GM12878 (cell line): ENCODE measurements around the gene NMRK2. TPM values are rescaled to one million over a fixed set of nuclear protein-coding genes. Genes with fewer than 3 reads are reported as not detected.

Experiments used
- ATAC-seq: fragments of 200-7000 bp; cut with Tn5 transposase; 3 replicates; pipeline ENCODE4 v1.9.1; 2020; ENCODE audit warnings: mild to moderate bottlenecking, moderate library complexity
- BruUV-seq: library from RNA; stranded (reverse); fragments of 400-500 nt; replicated peaks from 2 replicates; lab custom pipeline; 2021; lab: Mats Ljungman, UMichigan
- CTCF ChIA-PET: fragments of 300-600 bp; sonication (Branson Sonifier 250); formaldehyde crosslinking; extraction: SDS; loops from one replicate; lab custom pipeline; 2021; ENCODE audit warnings: inconsistent platforms; lab: Yijun Ruan, JAX
- POLR2A ChIA-PET: fragments of 350-600 bp; formaldehyde crosslinking; extraction: SDS; loops from one replicate; lab custom pipeline; 2021; ENCODE audit warnings: inconsistent platforms; lab: Charles Lee
- RAD21 ChIA-PET: fragments of 300-600 bp; sonication (Branson Sonifier 250); formaldehyde crosslinking; loops from one replicate; lab custom pipeline; 2023; ENCODE audit warnings: antibody characterized with exemption; ENCODE audit not compliant: unreplicated experiment; lab: Charles Lee
- SMC1A ChIA-PET: fragments of 300-600 bp; sonication (Branson Sonifier 250); formaldehyde crosslinking; loops from one replicate; lab custom pipeline; 2023; ENCODE audit not compliant: unreplicated experiment, uncharacterized antibody; lab: Charles Lee
- DNase-seq: peaks from one replicate; pipeline ENCODE4 v3.0.0-alpha.2; 2011; ENCODE audit warnings: low read depth, low spot score
- FAIRE-seq: peaks from 3 replicates; lab custom pipeline; 2011; peaks lifted over from hg19 to GRCh38; lab: Jason Lieb, UNC
- H2AFZ ChIP-seq: 2 replicates; pipeline ENCODE4 v1.6.0; 2011; ENCODE audit warnings: low read depth, low read length, control low read depth; ENCODE audit not compliant: control insufficient read depth
- H3K27ac ChIP-seq: 2 replicates; pipeline ENCODE4 v1.5.1; 2011; ENCODE audit warnings: control low read depth; ENCODE audit not compliant: control insufficient read depth, insufficient read depth
- H3K27me3 ChIP-seq, 2 experiments: replicated peaks in 1 of 2; 2 replicates each; pipeline versions ENCODE4 v1.6.0 to v1.6.1; 2011; ENCODE audit warnings: low read length in 1 of 2; ENCODE audit not compliant: control insufficient read depth in 2 of 2, insufficient read depth in 2 of 2
- H3K36me3 ChIP-seq, 2 experiments: 2 replicates each; pipeline ENCODE4 v1.5.1; 2011; ENCODE audit warnings: low read length in 1 of 2; ENCODE audit not compliant: control insufficient read depth in 2 of 2, insufficient read depth in 2 of 2
- H3K4me1 ChIP-seq: 2 replicates; pipeline ENCODE4 v1.6.1; 2011; ENCODE audit warnings: mild to moderate bottlenecking, low read length, moderate library complexity, mixed read lengths; ENCODE audit not compliant: control insufficient read depth, insufficient read depth
- H3K4me2 ChIP-seq: 2 replicates; pipeline ENCODE4 v1.6.0; 2011; ENCODE audit warnings: control low read depth; ENCODE audit not compliant: control insufficient read depth, insufficient read depth
- H3K4me3 ChIP-seq: fragments of 200-600 bp; sonication (generic); 2 replicates; pipeline ENCODE4 v1.5.1; 2016
- H3K79me2 ChIP-seq: 2 replicates; pipeline ENCODE4 v1.6.0; 2011; ENCODE audit warnings: low read length; ENCODE audit not compliant: control insufficient read depth, insufficient read depth
- H3K9ac ChIP-seq: 2 replicates; pipeline ENCODE4 v1.8.0; 2011; ENCODE audit warnings: low read length, control low read depth, mixed read lengths; ENCODE audit not compliant: control insufficient read depth, insufficient read depth
- H3K9me3 ChIP-seq: replicated peaks from 3 replicates; pipeline ENCODE4 v1.5.1; 2011; ENCODE audit warnings: mild to moderate bottlenecking, low read length; ENCODE audit not compliant: control insufficient read depth, insufficient read depth
- H4K20me1 ChIP-seq: 2 replicates; pipeline ENCODE4 v1.6.0; 2011; ENCODE audit not compliant: control insufficient read depth, insufficient read depth
- CHD2 ChIP-seq: IDR thresholded peaks from 2 replicates; pipeline ENCODE4 v1.6.1; 2011; ENCODE audit warnings: low read depth, low read length, improper control_type of control experiment, borderline replicate concordance
- ESRRA ChIP-seq: IDR thresholded peaks from 2 replicates; pipeline ENCODE4 v1.6.1; 2012; ENCODE audit warnings: mild to moderate bottlenecking, low read length, improper control_type of control experiment
- IKZF2 ChIP-seq, 2 experiments: fragments of 450-650 bp; IDR thresholded peaks; 2 replicates each; pipeline ENCODE4 v1.6.1; 2017; ENCODE audit warnings: mild to moderate bottlenecking in 2 of 2, moderate library complexity in 2 of 2
- MXI1 ChIP-seq: fragments of 150-350 bp; IDR thresholded peaks from 2 replicates; pipeline ENCODE4 v1.6.1; 2011; ENCODE audit warnings: low read depth, mild to moderate bottlenecking, inconsistent platforms, low read length, improper control_type of control experiment
- MYC ChIP-seq: IDR thresholded peaks from 2 replicates; pipeline ENCODE4 v1.6.1; 2011; ENCODE audit warnings: mild to moderate bottlenecking, low read length, moderate library complexity, inconsistent platforms; ENCODE audit not compliant: insufficient read depth, insufficient replicate concordance, insufficient read length, severe bottlenecking
- NBN ChIP-seq: fragments of 450-650 bp; IDR thresholded peaks from 2 replicates; pipeline ENCODE4 v1.6.1; 2016
- NR2C1 ChIP-seq: fragments of 450-650 bp; IDR thresholded peaks from 2 replicates; pipeline ENCODE4 v1.6.1; 2017; ENCODE audit warnings: antibody characterized with exemption, mild to moderate bottlenecking, moderate library complexity
- RCOR1 ChIP-seq: conservative IDR thresholded peaks from 2 replicates; pipeline ENCODE4 v1.6.1; 2012; ENCODE audit warnings: low read depth, low read length, improper control_type of control experiment
- SIX5 ChIP-seq: IDR thresholded peaks from 2 replicates; pipeline ENCODE4 v1.6.1; 2011; ENCODE audit warnings: mild to moderate bottlenecking, low read depth, low read length, moderate library complexity; ENCODE audit not compliant: severe bottlenecking
- SMAD1 ChIP-seq: fragments of 450-650 bp; IDR thresholded peaks from 2 replicates; pipeline ENCODE4 v1.6.1; 2018; ENCODE audit warnings: mild to moderate bottlenecking, low read depth; ENCODE audit not compliant: partially characterized antibody
- SMC3 ChIP-seq: IDR thresholded peaks from 2 replicates; pipeline ENCODE4 v1.6.1; 2011; ENCODE audit warnings: low read length, improper control_type of control experiment, borderline replicate concordance
- SUPT20H ChIP-seq: IDR thresholded peaks from 2 replicates; pipeline ENCODE4 v1.6.1; 2011; ENCODE audit warnings: low read depth, mild to moderate bottlenecking, low read length, moderate library complexity, borderline replicate concordance; ENCODE audit not compliant: control insufficient read depth
- ZNF207 ChIP-seq: fragments of 450-650 bp; IDR thresholded peaks from 2 replicates; pipeline ENCODE4 v1.6.1; 2014; ENCODE audit warnings: antibody characterized with exemption, mild to moderate bottlenecking, borderline replicate concordance
- WGBS: methylation state at CpG from one replicate; pipeline ENCODE4 v1.1.6; 2016; ENCODE audit warnings: low lambda C conversion rate; ENCODE audit not compliant: insufficient replicate concordance, insufficient coverage; ENCODE audit errors: missing lambda C conversion rate; 5-methylcytosine and 5-hydroxymethylcytosine counted together
- in situ Hi-C: fragments of 300-500 bp; cut with MboI; formaldehyde crosslinking; loops from 9 replicates; pipeline ENCODE4 v1.14.3; 2018; ENCODE audit warnings: mixed read lengths
- intact Hi-C: fragments of 100-400 bp; cut with micrococcal nuclease; formaldehyde crosslinking; loops from one replicate; pipeline ENCODE4 v1.14.2; 2022; ENCODE audit not compliant: unreplicated experiment
- polyA plus RNA-seq, 11 experiments: library from polyadenylated mRNA; depleted of rRNA in 4 of 11; unstranded in 6 of 11; stranded (reverse) in 5 of 11; fragments of >200 nt; fragmentation: Nextera tagmentation in 4 of 11; fragmentation: Illumina TruSeq in 1 of 11; extraction: Ambion mirVana in 4 of 11; extraction: Trizol in 1 of 11; gene quantifications; 1 replicate in 1 of 11; 2 replicates in 10 of 11; pipeline versions ENCODE4 v1.2.1 to v1.2.3, GENCODE V29; 2011 to 2016; ENCODE audit warnings: inconsistent platforms in 2 of 11, missing spikeins in 2 of 11, low read depth in 1 of 11
- total RNA-seq, 4 experiments: library from RNA; depleted of rRNA in 3 of 4; stranded (reverse); fragments of >200 nt in 3 of 4; fragmentation: Illumina TruSeq in 1 of 4; extraction: Trizol in 1 of 4; gene quantifications; 2 replicates each; pipeline versions ENCODE4 v1.2.1 to v1.2.3, GENCODE V29; 2013 to 2021
- TF ChIP-seq, protein P1 (sequence below): fragments of 450-650 bp; IDR thresholded peaks from 2 replicates; pipeline ENCODE4 v1.6.1; 2017; ENCODE audit warnings: mild to moderate bottlenecking, low read depth, inconsistent platforms; ENCODE audit not compliant: poor library complexity, severe bottlenecking
- TF ChIP-seq, protein P2 (sequence below): fragments of 450-650 bp; IDR thresholded peaks from 2 replicates; pipeline ENCODE4 v1.6.1; 2017; ENCODE audit warnings: low read depth, mild to moderate bottlenecking, moderate library complexity
- TF ChIP-seq, protein P3 (sequence below): fragments of 450-650 bp; formaldehyde crosslinking; IDR thresholded peaks from 2 replicates; pipeline ENCODE4 v1.4.0; 2022; ENCODE audit warnings: mild to moderate bottlenecking, moderate library complexity
- TF ChIP-seq, protein P4 (sequence below): fragments of 150-350 bp; IDR thresholded peaks from 2 replicates; pipeline ENCODE4 v1.6.1; 2014; ENCODE audit warnings: mild to moderate bottlenecking, low read depth, low read length

Gene NMRK2
- total and polyA plus RNA-seq, 10 of the 15 experiments (the other 5 are each of a cell fraction or from before 2014, with no cell fraction given), result 0.14 to 0.15 TPM; not detected in 8

DNA sequence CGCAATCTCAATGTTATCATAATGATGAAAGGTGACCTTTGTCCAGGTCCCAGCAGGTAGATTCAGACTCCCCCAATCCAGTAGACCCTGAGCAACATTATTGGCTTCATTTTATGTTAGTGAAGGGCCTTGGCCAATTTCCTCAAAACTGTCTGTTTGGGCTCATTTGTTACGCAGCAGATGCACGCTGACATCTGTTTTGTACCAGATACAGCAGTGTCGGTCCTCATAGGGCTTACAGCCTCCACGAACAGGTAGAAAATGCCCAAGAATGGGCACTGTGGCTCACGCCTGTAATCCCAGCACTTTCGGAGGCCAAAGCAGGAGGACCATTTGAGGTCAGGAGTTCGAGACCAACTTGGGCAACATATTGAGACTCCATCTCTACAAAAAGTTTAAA lies 13.1 kb upstream of the NMRK2 start:
- H3K27ac ChIP-seq, result no peak overlapping the region
- WGBS, result 46% methylated on average over 8 of the region's 8 CpGs
- H2AFZ ChIP-seq, result no peak overlapping the region
- H3K4me3 ChIP-seq, result no peak overlapping the region
- H3K9ac ChIP-seq, result no peak overlapping the region
- FAIRE-seq (no peak), ATAC-seq (no peak), DNase-seq (no peak)
- POLR2A ChIA-PET, result no interaction called here
- H3K79me2 ChIP-seq, result no peaks in the 10 kb centered on the region
- no peaks in the 10 kb centered on the region for H3K36me3 ChIP-seq
- H3K9me3 ChIP-seq, result peaks cover 3% of the 10 kb centered on the region; the same call in 1 of the 3 replicates
- H3K4me1 ChIP-seq, result no peaks in the 10 kb centered on the region
- no peak overlapping the region for H3K4me2 ChIP-seq
- CTCF ChIA-PET, result no interaction called here
- in situ Hi-C loops, result no loop called here
- intact Hi-C loops, result no loop called here
- SMC1A ChIA-PET, result no interaction called here
- RAD21 ChIA-PET, result no interaction called here
- H4K20me1 ChIP-seq, result no peaks in the 10 kb centered on the region
- H3K27me3 ChIP-seq, result no peaks in the 10 kb centered on the region
- no TSS peak for BruUV-seq
- TF ChIP-seq, protein P1, sequence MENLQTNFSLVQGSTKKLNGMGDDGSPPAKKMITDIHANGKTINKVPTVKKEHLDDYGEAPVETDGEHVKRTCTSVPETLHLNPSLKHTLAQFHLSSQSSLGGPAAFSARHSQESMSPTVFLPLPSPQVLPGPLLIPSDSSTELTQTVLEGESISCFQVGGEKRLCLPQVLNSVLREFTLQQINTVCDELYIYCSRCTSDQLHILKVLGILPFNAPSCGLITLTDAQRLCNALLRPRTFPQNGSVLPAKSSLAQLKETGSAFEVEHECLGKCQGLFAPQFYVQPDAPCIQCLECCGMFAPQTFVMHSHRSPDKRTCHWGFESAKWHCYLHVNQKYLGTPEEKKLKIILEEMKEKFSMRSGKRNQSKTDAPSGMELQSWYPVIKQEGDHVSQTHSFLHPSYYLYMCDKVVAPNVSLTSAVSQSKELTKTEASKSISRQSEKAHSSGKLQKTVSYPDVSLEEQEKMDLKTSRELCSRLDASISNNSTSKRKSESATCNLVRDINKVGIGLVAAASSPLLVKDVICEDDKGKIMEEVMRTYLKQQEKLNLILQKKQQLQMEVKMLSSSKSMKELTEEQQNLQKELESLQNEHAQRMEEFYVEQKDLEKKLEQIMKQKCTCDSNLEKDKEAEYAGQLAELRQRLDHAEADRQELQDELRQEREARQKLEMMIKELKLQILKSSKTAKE, result no peak
- TF ChIP-seq, protein P2, sequence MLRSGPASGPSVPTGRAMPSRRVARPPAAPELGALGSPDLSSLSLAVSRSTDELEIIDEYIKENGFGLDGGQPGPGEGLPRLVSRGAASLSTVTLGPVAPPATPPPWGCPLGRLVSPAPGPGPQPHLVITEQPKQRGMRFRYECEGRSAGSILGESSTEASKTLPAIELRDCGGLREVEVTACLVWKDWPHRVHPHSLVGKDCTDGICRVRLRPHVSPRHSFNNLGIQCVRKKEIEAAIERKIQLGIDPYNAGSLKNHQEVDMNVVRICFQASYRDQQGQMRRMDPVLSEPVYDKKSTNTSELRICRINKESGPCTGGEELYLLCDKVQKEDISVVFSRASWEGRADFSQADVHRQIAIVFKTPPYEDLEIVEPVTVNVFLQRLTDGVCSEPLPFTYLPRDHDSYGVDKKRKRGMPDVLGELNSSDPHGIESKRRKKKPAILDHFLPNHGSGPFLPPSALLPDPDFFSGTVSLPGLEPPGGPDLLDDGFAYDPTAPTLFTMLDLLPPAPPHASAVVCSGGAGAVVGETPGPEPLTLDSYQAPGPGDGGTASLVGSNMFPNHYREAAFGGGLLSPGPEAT, result no peak
- TF ChIP-seq IKZF2 (IDR thresholded peaks at IDR 0.05) (no peak), RCOR1 (no peak), MYC (no peak), MXI1 (no peak), ESRRA (no peak), SUPT20H (no peak), SIX5 (no peak), CHD2 (no peak), NR2C1 (no peak), NBN (no peak), SMC3 (no peak), SMAD1 (no peak), ZNF207 (no peak)
- TF ChIP-seq, protein P3, sequence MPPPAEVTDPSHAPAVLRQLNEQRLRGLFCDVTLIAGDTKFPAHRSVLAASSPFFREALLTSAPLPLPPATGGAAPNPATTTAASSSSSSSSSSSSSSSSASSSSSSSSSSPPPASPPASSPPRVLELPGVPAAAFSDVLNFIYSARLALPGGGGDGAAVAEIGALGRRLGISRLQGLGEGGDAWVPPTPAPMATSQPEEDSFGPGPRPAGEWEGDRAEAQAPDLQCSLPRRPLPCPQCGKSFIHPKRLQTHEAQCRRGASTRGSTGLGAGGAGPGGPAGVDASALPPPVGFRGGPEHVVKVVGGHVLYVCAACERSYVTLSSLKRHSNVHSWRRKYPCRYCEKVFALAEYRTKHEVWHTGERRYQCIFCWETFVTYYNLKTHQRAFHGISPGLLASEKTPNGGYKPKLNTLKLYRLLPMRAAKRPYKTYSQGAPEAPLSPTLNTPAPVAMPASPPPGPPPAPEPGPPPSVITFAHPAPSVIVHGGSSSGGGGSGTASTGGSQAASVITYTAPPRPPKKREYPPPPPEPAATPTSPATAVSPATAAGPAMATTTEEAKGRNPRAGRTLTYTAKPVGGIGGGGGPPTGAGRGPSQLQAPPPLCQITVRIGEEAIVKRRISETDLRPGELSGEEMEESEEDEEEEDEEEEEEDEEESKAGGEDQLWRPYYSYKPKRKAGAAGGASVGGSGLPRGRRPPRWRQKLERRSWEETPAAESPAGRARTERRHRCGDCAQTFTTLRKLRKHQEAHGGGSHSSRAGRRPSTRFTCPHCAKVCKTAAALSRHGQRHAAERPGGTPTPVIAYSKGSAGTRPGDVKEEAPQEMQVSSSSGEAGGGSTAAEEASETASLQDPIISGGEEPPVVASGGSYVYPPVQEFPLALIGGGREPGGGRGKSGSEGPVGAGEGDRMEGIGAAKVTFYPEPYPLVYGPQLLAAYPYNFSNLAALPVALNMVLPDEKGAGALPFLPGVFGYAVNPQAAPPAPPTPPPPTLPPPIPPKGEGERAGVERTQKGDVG (CRISPR knock-in tag), result no peak
- TF ChIP-seq, protein P4, sequence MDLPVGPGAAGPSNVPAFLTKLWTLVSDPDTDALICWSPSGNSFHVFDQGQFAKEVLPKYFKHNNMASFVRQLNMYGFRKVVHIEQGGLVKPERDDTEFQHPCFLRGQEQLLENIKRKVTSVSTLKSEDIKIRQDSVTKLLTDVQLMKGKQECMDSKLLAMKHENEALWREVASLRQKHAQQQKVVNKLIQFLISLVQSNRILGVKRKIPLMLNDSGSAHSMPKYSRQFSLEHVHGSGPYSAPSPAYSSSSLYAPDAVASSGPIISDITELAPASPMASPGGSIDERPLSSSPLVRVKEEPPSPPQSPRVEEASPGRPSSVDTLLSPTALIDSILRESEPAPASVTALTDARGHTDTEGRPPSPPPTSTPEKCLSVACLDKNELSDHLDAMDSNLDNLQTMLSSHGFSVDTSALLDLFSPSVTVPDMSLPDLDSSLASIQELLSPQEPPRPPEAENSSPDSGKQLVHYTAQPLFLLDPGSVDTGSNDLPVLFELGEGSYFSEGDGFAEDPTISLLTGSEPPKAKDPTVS, result no peak
